ENCODE data around the gene GCSAML. TPM values are rescaled to one million over a fixed set of nuclear protein-coding genes. Genes with fewer than 3 reads are reported as not detected.
"Not testable (repeated sequence)": the region's sequence is repeated elsewhere in the genome, so short reads cannot be mapped to it uniquely, and the experiment has no call there.

The GCSAML gene
- total RNA-seq, result not detected

DNA sequence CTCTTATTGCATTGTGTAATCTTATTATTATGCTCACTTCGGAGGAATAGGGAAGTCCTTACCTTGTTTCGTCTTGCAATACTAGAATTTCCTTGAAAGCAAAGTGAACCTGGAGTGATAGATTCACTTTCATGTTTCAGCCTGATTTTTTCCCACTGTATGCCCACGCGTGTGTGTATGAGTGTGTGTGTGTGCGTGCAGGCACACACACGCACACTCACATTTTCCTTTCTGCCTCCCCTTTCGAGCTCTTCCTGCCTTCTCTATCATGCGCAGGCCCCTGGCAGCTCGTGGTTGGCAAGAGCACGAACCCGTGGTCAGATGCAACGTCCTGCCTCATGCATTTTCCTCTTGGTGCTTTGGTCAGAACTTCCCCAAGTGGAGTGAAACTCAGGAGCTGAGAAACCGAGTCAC lies at the start of gene GCSAML:
Gene GCSAML, plus strand, starts transcription at position 366 of the 414 bp plus-strand sequence. CDS start 58 bp downstream, outside the sequence.
- H3K27ac Mint-ChIP-seq, result no peak within 1 kb of the TSS

DNA sequence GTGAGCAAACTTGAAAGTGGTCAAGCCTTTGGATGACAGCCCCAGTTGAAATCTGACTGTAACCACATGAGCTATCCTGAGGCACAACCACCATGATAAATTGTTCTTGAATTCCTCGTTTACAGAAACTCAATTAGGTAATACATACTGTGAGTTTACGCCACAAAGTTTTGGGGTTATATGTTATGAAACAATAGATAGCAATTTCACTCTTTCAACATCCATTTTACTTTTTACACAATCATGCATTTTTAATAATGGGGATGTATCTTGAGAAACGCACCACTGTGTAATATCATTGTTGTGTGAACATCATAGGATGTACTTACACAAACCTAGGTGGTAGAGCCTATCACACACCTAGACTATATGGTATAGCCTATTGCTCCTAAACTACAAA lies 48.1 kb upstream of the GCSAML start:
- ChIA-PET CTCF (interaction anchor here (1.5 kb wide), 1 partner anchor 16 kb away, joined by 3 read pairs; no protein-coding TSS in a partner anchor), POLR2A (no interaction called here)
- no peak overlapping the region for H3K4me3 Mint-ChIP-seq
- peaks cover 13% of the 10 kb centered on the region for H3K27me3 Mint-ChIP-seq (ENCODE audit: low read depth)
- no peaks in the 10 kb centered on the region for H3K9me3 Mint-ChIP-seq (ENCODE audit: insufficient read depth)
- H3K4me1 Mint-ChIP-seq (ENCODE audit: low read depth), result no peaks in the 10 kb centered on the region
- no peak overlapping the region for H3K27ac Mint-ChIP-seq
- DNase-seq (no peak), ATAC-seq (no peak)
- H3K36me3 Mint-ChIP-seq (ENCODE audit: low read depth), result no peaks in the 10 kb centered on the region

More for the DNA sequence above, at the start of gene GCSAML:
- DNase-seq (no peak), ATAC-seq (no peak)
- ChIA-PET POLR2A (no interaction called here), CTCF (no interaction called here)
- Mint-ChIP-seq H3K4me1 (ENCODE audit: low read depth) (peaks cover 12% of the 10 kb centered on the region), H3K9me3 (ENCODE audit: insufficient read depth) (no peaks in the 10 kb centered on the region), H3K36me3 (ENCODE audit: low read depth) (no peaks in the 10 kb centered on the region), H3K4me3 (no peak within 1 kb of the TSS), H3K27me3 (ENCODE audit: low read depth) (peaks cover 11% of the 10 kb centered on the region)

DNA sequence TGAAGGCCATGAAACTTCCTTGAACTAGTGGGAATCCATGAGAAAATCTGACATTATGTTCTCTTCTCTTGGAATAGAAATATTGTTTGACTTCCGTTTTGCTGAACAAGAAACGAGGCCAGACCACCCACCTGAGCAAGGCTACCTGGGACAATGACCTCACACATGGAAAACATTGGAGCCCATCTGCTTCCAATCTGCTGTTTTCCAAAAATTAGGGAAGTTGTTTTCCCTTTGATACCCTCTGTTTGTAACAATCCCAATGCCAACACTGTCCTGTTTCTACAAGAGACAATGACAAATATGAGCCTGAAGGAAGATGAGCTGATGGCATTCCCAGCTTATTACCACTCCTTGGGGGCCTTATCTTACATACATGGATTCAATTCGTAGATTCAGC lies 42.1 kb upstream of the GCSAML start:
- POLR2A ChIA-PET, result no interaction called here
- CTCF ChIA-PET, result no interaction called here
- H3K9me3 Mint-ChIP-seq (ENCODE audit: insufficient read depth), result no peaks in the 10 kb centered on the region
- H3K36me3 Mint-ChIP-seq (ENCODE audit: low read depth), result no peaks in the 10 kb centered on the region
- ATAC-seq, result no peak
- peaks cover 18% of the 10 kb centered on the region for H3K27me3 Mint-ChIP-seq (ENCODE audit: low read depth)
- DNase-seq, result no peak
- H3K4me3 Mint-ChIP-seq, result no peak overlapping the region
- no peak overlapping the region for H3K27ac Mint-ChIP-seq
- H3K4me1 Mint-ChIP-seq (ENCODE audit: low read depth), result no peaks in the 10 kb centered on the region

DNA sequence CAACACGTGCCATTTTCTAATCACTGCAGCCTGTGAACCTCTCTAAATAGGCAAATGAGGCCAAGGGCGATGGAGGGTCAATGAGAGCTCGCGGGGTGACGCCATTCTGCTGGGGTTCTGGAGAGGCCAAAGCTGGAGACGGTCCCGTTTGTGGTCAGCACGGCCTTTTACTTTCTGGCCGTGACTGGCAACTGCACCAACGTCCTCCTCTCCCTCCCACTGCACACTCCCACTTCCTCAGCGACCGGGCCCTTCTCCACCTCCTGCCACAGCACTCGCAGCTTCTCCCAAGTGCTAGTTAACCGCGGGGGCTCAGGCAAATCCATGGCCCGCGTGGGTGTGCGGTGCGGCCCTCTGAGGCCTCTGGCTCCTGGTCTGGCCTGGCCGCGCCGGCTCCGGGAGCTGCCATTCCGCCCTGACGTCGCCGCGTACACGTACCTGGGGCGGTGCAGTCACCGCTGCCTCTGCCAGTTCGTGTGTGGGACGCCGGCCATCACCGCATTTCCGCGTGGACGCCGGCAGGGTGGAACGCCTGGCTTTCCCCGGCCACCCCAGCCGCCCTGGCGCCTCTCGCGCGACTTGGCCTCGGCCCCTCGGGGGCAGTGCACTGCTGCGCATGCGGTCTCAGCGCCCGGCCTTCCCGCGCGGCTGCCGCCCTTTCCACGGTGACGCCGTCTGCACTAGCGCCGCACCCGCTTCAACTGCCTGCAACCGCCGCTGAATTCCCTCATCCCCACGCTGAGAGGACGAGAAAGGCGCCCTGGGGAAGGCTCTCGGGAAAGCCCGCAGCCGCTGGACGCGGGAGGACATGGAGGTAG lies 30.9 kb upstream of the GCSAML start:
- H3K4me3 Mint-ChIP-seq, result no peak overlapping the region
- CTCF ChIA-PET, result interaction anchor here (1.0 kb wide), 1 partner anchor 128 kb away, joined by 4 read pairs; no protein-coding TSS in a partner anchor
- H3K4me1 Mint-ChIP-seq (ENCODE audit: low read depth), result no peaks in the 10 kb centered on the region
- no peaks in the 10 kb centered on the region for H3K27me3 Mint-ChIP-seq (ENCODE audit: low read depth)
- H3K27ac Mint-ChIP-seq, result no peak overlapping the region
- no peaks in the 10 kb centered on the region for H3K9me3 Mint-ChIP-seq (ENCODE audit: insufficient read depth)
- no peaks in the 10 kb centered on the region for H3K36me3 Mint-ChIP-seq (ENCODE audit: low read depth)
- POLR2A ChIA-PET, result no interaction called here
- ATAC-seq, result no peak
- no peak for DNase-seq

DNA sequence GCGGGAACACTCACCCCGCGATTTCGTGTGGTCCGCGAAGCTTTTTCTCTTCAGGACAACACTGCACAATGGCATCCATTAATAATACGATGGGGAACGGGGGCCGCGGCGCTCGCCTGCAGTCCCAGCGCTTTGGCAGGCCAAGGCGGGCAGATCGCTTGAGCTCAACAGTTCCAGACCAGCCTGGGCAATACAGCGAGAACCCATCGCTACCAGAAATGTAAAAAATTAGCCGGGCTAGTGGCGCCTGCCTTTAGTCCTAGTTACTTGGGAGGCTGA lies 30.4 kb upstream of the GCSAML start:
- H3K4me3 Mint-ChIP-seq, result no peak overlapping the region
- no peak overlapping the region for H3K27ac Mint-ChIP-seq
- ChIA-PET POLR2A (no interaction called here), CTCF (no interaction called here)
- H3K4me1 Mint-ChIP-seq (ENCODE audit: low read depth), result no peaks in the 10 kb centered on the region
- H3K9me3 Mint-ChIP-seq (ENCODE audit: insufficient read depth), result no peaks in the 10 kb centered on the region
- H3K27me3 Mint-ChIP-seq (ENCODE audit: low read depth), result no peaks in the 10 kb centered on the region
- no peaks in the 10 kb centered on the region for H3K36me3 Mint-ChIP-seq (ENCODE audit: low read depth)
- ATAC-seq (no peak), DNase-seq (no peak)

DNA sequence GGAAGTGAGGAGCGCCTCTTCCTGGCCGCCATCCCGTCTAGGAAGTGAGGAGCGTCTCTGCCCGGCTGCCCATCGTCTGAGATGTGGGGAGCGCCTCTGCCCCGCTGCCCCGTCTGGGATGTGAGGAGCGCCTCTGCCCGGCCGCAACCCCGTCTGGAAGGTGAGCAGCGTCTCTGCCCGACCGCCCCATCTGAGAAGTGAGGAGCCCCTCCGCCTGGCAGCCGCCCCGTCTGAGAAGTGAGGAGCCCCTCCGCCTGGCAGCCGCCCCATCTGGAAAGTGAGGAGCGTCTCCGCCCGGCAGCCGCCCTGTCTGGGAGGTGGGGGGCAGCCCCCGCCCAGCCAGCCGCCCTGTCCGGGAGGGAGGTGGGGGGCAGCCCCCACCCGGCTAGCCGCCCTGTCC lies 27.0 kb upstream of the GCSAML start:
- H3K27me3 Mint-ChIP-seq (ENCODE audit: low read depth); H3K36me3 Mint-ChIP-seq (ENCODE audit: low read depth); H3K4me1 Mint-ChIP-seq (ENCODE audit: low read depth); DNase-seq; ATAC-seq; H3K4me3 Mint-ChIP-seq; H3K9me3 Mint-ChIP-seq (ENCODE audit: insufficient read depth); H3K27ac Mint-ChIP-seq; CTCF ChIA-PET; POLR2A ChIA-PET: not testable (repeated sequence)

DNA sequence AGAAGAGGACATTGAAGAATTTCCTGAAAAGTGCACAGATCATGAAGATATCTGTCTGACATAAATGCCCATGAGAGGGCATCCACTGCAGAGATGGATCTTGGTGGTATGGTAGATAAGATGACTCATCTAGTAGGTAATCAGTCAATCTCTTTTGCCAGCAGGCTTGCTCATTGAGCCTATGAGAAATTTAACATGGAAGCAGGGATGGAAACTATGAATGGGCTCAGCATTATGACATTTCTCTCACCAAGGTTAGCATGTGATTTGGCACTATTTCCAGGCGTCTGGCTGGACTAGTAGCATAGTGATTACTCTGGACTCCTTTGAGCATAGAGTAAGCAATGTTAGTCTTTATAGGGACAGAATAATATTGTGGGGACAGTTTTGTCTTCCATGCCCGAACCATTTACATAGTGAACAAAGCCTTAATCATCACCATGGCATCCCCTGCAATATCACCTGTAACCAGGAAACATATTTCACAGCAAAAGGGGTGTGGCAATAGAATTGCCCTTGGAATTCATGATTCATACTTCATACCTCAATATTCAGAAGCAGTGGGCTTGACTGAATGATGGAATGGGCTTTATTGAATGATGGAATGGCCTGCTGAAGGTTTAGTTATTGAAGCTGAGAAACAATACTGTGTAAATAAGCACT lies 20.0 kb upstream of the GCSAML start:
- DNase-seq, result no peak
- Mint-ChIP-seq H3K27me3 (ENCODE audit: low read depth) (peaks cover 9% of the 10 kb centered on the region), H3K4me1 (ENCODE audit: low read depth) (no peaks in the 10 kb centered on the region), H3K9me3 (ENCODE audit: insufficient read depth) (peaks cover 8% of the 10 kb centered on the region), H3K4me3 (no peak overlapping the region), H3K27ac (no peak overlapping the region), H3K36me3 (ENCODE audit: low read depth) (no peaks in the 10 kb centered on the region)
- POLR2A ChIA-PET, result no interaction called here
- ATAC-seq, result no peak
- CTCF ChIA-PET, result no interaction called here

DNA sequence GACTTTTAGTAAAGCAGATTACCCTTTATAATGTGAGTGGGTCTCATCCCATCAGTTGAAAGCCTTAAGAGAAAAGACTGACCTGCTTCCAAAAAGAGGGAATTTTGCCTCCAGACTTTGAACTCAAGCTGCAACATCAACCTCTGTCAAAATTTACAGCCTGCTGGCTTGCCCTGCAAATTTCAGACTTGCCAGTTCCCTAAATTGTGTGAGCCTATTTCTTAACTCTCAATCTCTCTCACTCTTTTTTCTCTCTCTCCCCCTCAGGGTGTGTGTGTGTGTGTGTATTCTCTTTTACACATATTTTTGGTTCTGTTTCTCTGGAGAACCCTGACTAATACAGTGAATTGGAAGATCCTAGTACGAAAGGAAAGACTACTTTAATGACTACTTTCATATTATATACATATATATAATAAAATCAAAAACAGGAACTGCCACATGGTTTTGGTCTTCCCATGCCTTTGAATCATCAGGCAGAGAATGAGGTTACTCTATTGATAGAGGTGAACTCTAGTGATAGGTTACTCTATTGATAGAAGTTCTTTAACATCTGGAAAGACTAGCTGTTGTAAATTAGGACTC lies 19.1 kb upstream of the GCSAML start:
- Mint-ChIP-seq H3K27ac (no peak overlapping the region), H3K36me3 (ENCODE audit: low read depth) (no peaks in the 10 kb centered on the region), H3K9me3 (ENCODE audit: insufficient read depth) (peaks cover 8% of the 10 kb centered on the region), H3K4me3 (no peak overlapping the region), H3K4me1 (ENCODE audit: low read depth) (no peaks in the 10 kb centered on the region), H3K27me3 (ENCODE audit: low read depth) (peaks cover 6% of the 10 kb centered on the region)
- ATAC-seq, result no peak
- POLR2A ChIA-PET, result no interaction called here
- CTCF ChIA-PET, result no interaction called here
- DNase-seq, result no peak

DNA sequence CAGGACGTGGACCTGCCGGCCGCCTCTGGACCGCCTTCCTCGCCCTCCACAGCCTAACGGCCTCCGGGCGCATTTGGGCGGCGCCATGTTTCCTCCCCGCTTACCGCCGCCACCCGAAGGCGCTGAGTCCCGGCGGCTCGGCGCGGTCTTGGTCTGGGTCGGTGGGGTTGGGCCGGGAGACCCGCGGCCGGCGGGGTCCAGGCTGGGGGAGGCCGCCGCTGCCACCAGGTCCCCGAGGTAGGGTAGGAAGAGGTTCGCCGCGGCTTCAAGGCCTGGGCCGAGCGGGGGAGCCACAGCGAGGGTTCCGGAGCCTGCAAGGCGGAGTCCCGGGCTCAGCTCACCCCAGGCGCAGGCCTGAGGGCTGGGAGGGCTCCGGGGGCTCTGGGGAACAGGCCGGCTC lies 18.1 kb upstream of the GCSAML start:
- Mint-ChIP-seq H3K27me3 (ENCODE audit: low read depth) (peaks cover 6% of the 10 kb centered on the region), H3K9me3 (ENCODE audit: insufficient read depth) (peaks cover 8% of the 10 kb centered on the region), H3K4me1 (ENCODE audit: low read depth) (no peaks in the 10 kb centered on the region), H3K4me3 (no peak overlapping the region), H3K36me3 (ENCODE audit: low read depth) (no peaks in the 10 kb centered on the region), H3K27ac (no peak overlapping the region)
- ChIA-PET POLR2A (no interaction called here), CTCF (interaction anchor here (0.7 kb wide), 1 partner anchor 25 kb away, joined by 4 read pairs; no protein-coding TSS in a partner anchor)
- ATAC-seq, result no peak
- DNase-seq, result no peak

DNA sequence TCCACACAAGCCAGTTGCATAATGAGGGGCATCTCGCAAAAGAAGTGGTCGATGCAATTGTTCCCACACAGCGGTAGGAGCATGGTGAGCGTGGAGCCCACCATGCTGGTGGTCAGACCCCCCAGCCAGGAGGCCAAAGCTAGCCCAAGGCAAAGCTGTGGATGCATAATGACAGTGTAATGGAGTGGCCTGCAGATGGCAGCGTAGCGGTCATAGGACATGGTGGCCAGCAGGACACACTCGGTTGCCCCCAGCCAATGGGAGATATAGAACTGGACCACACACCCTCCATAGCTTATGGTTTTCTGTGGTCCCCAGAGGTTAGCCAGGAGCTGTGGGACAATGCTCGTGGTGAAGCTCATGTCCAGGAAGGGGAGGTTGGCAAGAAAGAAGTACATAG lies 17.0 kb upstream of the GCSAML start:
- Mint-ChIP-seq H3K4me3 (no peak overlapping the region), H3K27me3 (ENCODE audit: low read depth) (peaks cover 1% of the 10 kb centered on the region), H3K9me3 (ENCODE audit: insufficient read depth) (peaks cover 8% of the 10 kb centered on the region), H3K27ac (no peak overlapping the region), H3K36me3 (ENCODE audit: low read depth) (no peaks in the 10 kb centered on the region), H3K4me1 (ENCODE audit: low read depth) (no peaks in the 10 kb centered on the region)
- ATAC-seq, result no peak
- POLR2A ChIA-PET, result no interaction called here
- CTCF ChIA-PET, result no interaction called here
- no peak for DNase-seq

DNA sequence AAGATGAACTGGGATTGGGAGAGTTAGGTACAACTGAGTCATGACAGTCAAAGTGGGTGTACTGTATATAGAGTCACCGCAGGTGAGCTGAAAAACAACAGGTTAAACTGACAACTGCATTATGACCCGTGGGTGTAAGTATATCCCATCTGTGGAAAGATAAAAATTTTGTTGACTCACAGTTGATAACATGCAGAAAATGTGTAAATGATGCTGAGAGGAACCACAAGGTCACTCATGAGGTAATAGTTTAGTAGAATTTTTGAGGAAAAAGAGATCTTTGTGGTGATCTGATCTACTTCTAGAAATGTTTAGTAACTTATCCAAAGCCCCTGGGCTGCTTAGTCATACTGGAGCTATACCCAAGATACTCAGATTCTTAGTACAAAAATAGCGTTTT lies 13.5 kb upstream of the GCSAML start:
- ChIA-PET CTCF (interaction anchor here (1.0 kb wide), 1 partner anchor 145 kb away, joined by 3 read pairs; no protein-coding TSS in a partner anchor), POLR2A (no interaction called here)
- Mint-ChIP-seq H3K4me1 (ENCODE audit: low read depth) (peaks cover 2% of the 10 kb centered on the region), H3K27ac (no peak overlapping the region), H3K4me3 (no peak overlapping the region), H3K27me3 (ENCODE audit: low read depth) (peaks cover 4% of the 10 kb centered on the region), H3K9me3 (ENCODE audit: insufficient read depth) (peaks cover under 1% of the 10 kb centered on the region), H3K36me3 (ENCODE audit: low read depth) (no peaks in the 10 kb centered on the region)
- DNase-seq (no peak), ATAC-seq (no peak)

DNA sequence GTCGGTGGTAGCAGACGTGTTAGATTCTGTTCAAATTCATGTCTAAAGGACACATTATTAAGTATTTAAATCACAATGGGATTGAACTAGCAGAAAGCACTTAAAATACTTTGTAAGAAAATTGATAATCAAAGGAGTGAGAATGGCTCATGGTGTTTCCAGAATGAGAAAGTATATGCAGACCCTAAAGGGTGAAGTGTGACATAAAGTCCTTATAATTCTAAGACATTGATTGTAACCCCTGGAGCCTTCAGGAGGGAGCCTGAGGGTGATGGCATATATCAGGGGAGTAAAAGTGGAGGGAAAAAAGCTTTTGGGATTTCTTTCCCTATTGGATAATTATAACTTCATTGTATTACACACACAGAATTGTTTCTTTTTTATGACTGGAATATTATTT lies 12.6 kb upstream of the GCSAML start, which contains the start of gene OR2C3:
Gene OR2C3, minus strand, starts transcription at position 101 of the 400 bp plus-strand sequence. CDS start 3,929 bp downstream, outside the sequence.
- POLR2A ChIA-PET, result no interaction called here
- ATAC-seq (no peak), DNase-seq (no peak)
- Mint-ChIP-seq H3K27ac (no peak within 1 kb of the TSS), H3K36me3 (ENCODE audit: low read depth) (no peaks in the 10 kb centered on the region), H3K4me3 (no peak within 1 kb of the TSS), H3K4me1 (ENCODE audit: low read depth) (peaks cover 3% of the 10 kb centered on the region), H3K9me3 (ENCODE audit: insufficient read depth) (no peaks in the 10 kb centered on the region), H3K27me3 (ENCODE audit: low read depth) (peaks cover 4% of the 10 kb centered on the region)
- CTCF ChIA-PET, result interaction anchor here (1.0 kb wide), 1 partner anchor 146 kb away, joined by 3 read pairs; no protein-coding TSS in a partner anchor

All from activated CD8-positive, alpha-beta T cell treated with anti-CD3 and anti-CD28 coated beads, Interleukin-2, amount 10 ng/mL, durations not matched to agents 7 days and 5 days (primary cell).